HepG2 (cell line): ENCODE measurements around the gene PLVAP. TPM values are rescaled to one million over a fixed set of nuclear protein-coding genes. Genes with fewer than 3 reads are reported as not detected.

Source experiments
- AHDC1 ChIP-seq: sonication (generic); formaldehyde crosslinking; IDR thresholded peaks from 2 replicates; pipeline ENCODE4 v1.5.1; 2020; ENCODE audit warnings: mild to moderate bottlenecking, missing genetic modification reagents, borderline replicate concordance
- FOXM1 ChIP-seq: sonication (generic); formaldehyde crosslinking; IDR thresholded peaks from 2 replicates; pipeline ENCODE4 v1.5.0; 2020; ENCODE audit warnings: missing genetic modification reagents
- KLF12 ChIP-seq: sonication (generic); formaldehyde crosslinking; IDR thresholded peaks from 2 replicates; pipeline ENCODE4 v1.4.0; 2020; ENCODE audit warnings: missing genetic modification reagents, borderline replicate concordance
- PRDM4 ChIP-seq: sonication (generic); formaldehyde crosslinking; IDR thresholded peaks from 2 replicates; pipeline ENCODE4 v1.9.0; 2021; ENCODE audit warnings: missing genetic modification reagents, borderline replicate concordance
- TEAD3 ChIP-seq: optimal IDR thresholded peaks from 2 replicates; pipeline ENCODE3; 2016; ENCODE audit warnings: borderline replicate concordance
- ZBTB26 ChIP-seq: IDR thresholded peaks from 2 replicates; pipeline ENCODE4 v1.6.1; 2016; ENCODE audit warnings: missing compliant biosample characterization, missing genetic modification reagents, borderline replicate concordance
- ZNF274 ChIP-seq: sonication (generic); formaldehyde crosslinking; IDR thresholded peaks from 2 replicates; pipeline ENCODE4 v1.5.1; 2020; ENCODE audit warnings: mild to moderate bottlenecking, missing genetic modification reagents
- ZNF280D ChIP-seq: sonication (generic); formaldehyde crosslinking; IDR thresholded peaks from 2 replicates; pipeline ENCODE4 v1.5.1; 2020; ENCODE audit warnings: mild to moderate bottlenecking, missing genetic modification reagents
- ZNF333 ChIP-seq: sonication (generic); formaldehyde crosslinking; IDR thresholded peaks from 2 replicates; pipeline ENCODE4 v1.4.0; 2020; ENCODE audit warnings: mild to moderate bottlenecking, missing genetic modification reagents, borderline replicate concordance
- ZNF589 ChIP-seq: sonication (generic); formaldehyde crosslinking; conservative IDR thresholded peaks from 2 replicates; pipeline ENCODE4 v1.8.0; 2022; ENCODE audit warnings: mild to moderate bottlenecking, moderate library complexity, missing genetic modification reagents
- ZNF788 ChIP-seq: sonication (generic); formaldehyde crosslinking; IDR thresholded peaks from 2 replicates; pipeline ENCODE4 v1.5.0; 2020; ENCODE audit warnings: mild to moderate bottlenecking, missing genetic modification reagents, borderline replicate concordance
- polyA plus RNA-seq, 8 experiments: library from polyadenylated mRNA; depleted of rRNA in 3 of 8; stranded (reverse) in 7 of 8; unstranded in 1 of 8; fragments of >200 nt; fragmentation: Illumina TruSeq in 4 of 8; extraction: Trizol in 4 of 8; gene quantifications; 2 replicates each; pipeline versions ENCODE4 v1.2.1 to v1.2.3, GENCODE V29; 2011 to 2016; ENCODE audit warnings: low read depth in 4 of 8, missing spikeins in 1 of 8, mixed read lengths in 1 of 8; ENCODE audit not compliant: insufficient read depth in 1 of 8
- total RNA-seq, 5 experiments: library from RNA; depleted of rRNA; stranded (reverse); fragments of >200 nt; fragmentation: Illumina TruSeq; extraction: Trizol; gene quantifications; 2 replicates each; pipeline ENCODE4 v1.2.3, GENCODE V29; 2016; ENCODE audit warnings: low read depth in 1 of 5
- TF ChIP-seq, protein P1 (sequence below): sonication (generic); formaldehyde crosslinking; conservative IDR thresholded peaks from 2 replicates; pipeline ENCODE4 v1.8.0; 2022; ENCODE audit warnings: mild to moderate bottlenecking, moderate library complexity, missing genetic modification reagents

PLVAP gene
- total and polyA plus RNA-seq, 2 of the 13 experiments (the other 11 are each of a cell fraction or from before 2014, with no cell fraction given) = 0.26 TPM; not detected in 1

DNA sequence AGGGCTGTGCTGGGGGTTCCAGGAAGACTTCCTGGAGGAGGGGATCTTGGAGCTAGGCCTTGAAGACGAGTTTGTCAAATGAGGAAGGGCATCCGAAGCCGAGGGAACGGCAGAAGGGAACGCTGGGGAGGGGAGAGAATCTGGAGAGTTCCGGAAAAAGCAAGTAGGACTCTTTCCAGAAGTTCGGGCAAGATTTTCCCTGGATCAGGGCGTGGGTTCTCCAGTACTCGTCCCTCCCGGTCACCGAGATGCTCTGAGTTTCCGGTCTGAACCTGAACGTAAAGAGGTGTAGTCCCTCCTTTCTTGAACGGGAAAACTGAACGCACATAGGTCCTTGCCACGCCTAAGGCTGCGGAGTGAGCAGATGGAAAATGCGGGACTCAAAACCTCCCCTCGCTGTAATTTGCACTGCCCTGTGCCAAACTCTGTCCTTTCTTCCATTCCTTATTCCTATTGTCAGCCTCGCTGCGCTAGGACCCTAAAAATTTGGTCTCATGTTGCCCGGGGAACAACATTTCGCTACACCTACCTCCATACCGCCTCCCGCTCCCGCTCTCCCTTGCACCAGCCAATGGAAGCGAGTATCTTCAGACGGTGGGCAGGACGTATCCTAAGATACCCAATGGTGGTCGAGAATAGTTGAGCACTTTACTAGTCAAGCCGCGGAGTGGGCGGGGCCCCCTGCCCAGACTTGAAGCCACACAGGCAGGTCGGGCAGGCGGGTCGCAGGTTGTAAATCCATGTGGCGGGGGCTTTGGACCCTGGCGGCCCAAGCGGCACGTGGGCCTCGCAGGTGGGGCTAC is 40.1 kb downstream of the PLVAP start, which contains the start of gene GTPBP3 (continued):
- TF ChIP-seq, protein P1, sequence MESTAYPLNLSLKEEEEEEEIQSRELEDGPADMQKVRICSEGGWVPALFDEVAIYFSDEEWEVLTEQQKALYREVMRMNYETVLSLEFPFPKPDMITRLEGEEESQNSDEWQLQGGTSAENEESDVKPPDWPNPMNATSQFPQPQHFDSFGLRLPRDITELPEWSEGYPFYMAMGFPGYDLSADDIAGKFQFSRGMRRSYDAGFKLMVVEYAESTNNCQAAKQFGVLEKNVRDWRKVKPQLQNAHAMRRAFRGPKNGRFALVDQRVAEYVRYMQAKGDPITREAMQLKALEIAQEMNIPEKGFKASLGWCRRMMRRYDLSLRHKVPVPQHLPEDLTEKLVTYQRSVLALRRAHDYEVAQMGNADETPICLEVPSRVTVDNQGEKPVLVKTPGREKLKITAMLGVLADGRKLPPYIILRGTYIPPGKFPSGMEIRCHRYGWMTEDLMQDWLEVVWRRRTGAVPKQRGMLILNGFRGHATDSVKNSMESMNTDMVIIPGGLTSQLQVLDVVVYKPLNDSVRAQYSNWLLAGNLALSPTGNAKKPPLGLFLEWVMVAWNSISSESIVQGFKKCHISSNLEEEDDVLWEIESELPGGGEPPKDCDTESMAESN = 0 out of 2 replicates have a peak, but pooled peaks have one; percentile 47
- no peak for TF ChIP-seq ZNF333 (CRISPR knock-in tag)
- TF ChIP-seq PRDM4 (CRISPR knock-in tag) = no peak
- TF ChIP-seq ZNF788 (CRISPR knock-in tag) = peak; percentile 75; the same call in 1 of the 2 replicates
- TF ChIP-seq ZBTB26 (CRISPR knock-in tag) = peak; percentile 75; the same call in 1 of the 2 replicates
- peak; percentile 91; the same call in 1 of the 2 replicates for TF ChIP-seq KLF12 (CRISPR knock-in tag)
- TF ChIP-seq ZNF589 = peak; percentile 25; the same call in 1 of the 2 replicates
- TF ChIP-seq TEAD3 (CRISPR knock-in tag) = peak; percentile 81
- no peak for TF ChIP-seq FOXM1 (CRISPR knock-in tag)
- no peak for TF ChIP-seq ZNF280D (CRISPR knock-in tag)
- no peak; the same call in 1 of the 2 replicates for TF ChIP-seq AHDC1 (CRISPR knock-in tag)
- TF ChIP-seq ZNF274 (CRISPR knock-in tag) = peak; percentile 71
